Neural progenitor cell (in vitro differentiated cells): ENCODE measurements around the gene DPYD. TPM values are rescaled to one million over a fixed set of nuclear protein-coding genes. Genes with fewer than 3 reads are reported as not detected.

Source experiments
- DNase-seq: peaks from one replicate; pipeline ENCODE4 v3.0.0-alpha.2; 2016; ENCODE audit warnings: low spot score
- H2AFZ ChIP-seq: fragments of 200-600 bp; sonication (generic); replicated peaks from 2 replicates; pipeline ENCODE4 v1.6.1; 2016; ENCODE audit warnings: antibody characterized with exemption
- H3F3A ChIP-seq: fragments of 200-600 bp; sonication (generic); 2 replicates; pipeline ENCODE4 v1.6.1; 2016; ENCODE audit warnings: antibody characterized with exemption, low read depth
- H3K27ac ChIP-seq: fragments of 200-600 bp; sonication (generic); 2 replicates; pipeline ENCODE4 v1.5.1; 2016; ENCODE audit warnings: mild to moderate bottlenecking
- H3K27me3 ChIP-seq: fragments of 200-600 bp; sonication (generic); 2 replicates; pipeline ENCODE4 v1.6.1; 2016; ENCODE audit warnings: mild to moderate bottlenecking, moderate library complexity
- H3K36me3 ChIP-seq: fragments of 200-600 bp; sonication (generic); 2 replicates; pipeline ENCODE4 v1.5.1; 2016
- H3K4me1 ChIP-seq: fragments of 200-600 bp; sonication (generic); 2 replicates; pipeline ENCODE4 v1.6.1; 2016; ENCODE audit warnings: mixed run types
- H3K4me2 ChIP-seq: fragments of 200-600 bp; sonication (generic); 2 replicates; pipeline ENCODE4 v1.6.1; 2016
- H3K4me3 ChIP-seq: fragments of 200-600 bp; sonication (generic); 2 replicates; pipeline ENCODE4 v1.5.1; 2016
- H3K79me2 ChIP-seq: fragments of 200-600 bp; sonication (generic); 2 replicates; pipeline ENCODE4 v1.6.1; 2016; ENCODE audit warnings: low read depth
- H3K9ac ChIP-seq: fragments of 200-600 bp; sonication (generic); 2 replicates; pipeline ENCODE4 v1.6.1; 2016
- H3K9me3 ChIP-seq: fragments of 200-600 bp; sonication (generic); 2 replicates; pipeline ENCODE4 v1.5.1; 2016; ENCODE audit warnings: low read depth
- H4K20me1 ChIP-seq: fragments of 200-600 bp; sonication (generic); 2 replicates; pipeline ENCODE4 v1.6.1; 2016; ENCODE audit warnings: low read depth
- H3K27ac Mint-ChIP-seq: 3 replicates; pipeline ENCODE4 v1.8.0; 2021; ENCODE audit warnings: mixed read lengths
- H3K27me3 Mint-ChIP-seq: 2 replicates; pipeline ENCODE4 v1.8.0; 2022; ENCODE audit warnings: low read depth, mild to moderate bottlenecking, inconsistent platforms, moderate library complexity, mixed read lengths; ENCODE audit not compliant: insufficient read depth
- H3K36me3 Mint-ChIP-seq: 3 replicates; pipeline ENCODE4 v1.8.0; 2021; ENCODE audit warnings: mixed read lengths
- H3K4me1 Mint-ChIP-seq: 3 replicates; pipeline ENCODE4 v1.8.0; 2021; ENCODE audit warnings: mixed read lengths
- H3K4me3 Mint-ChIP-seq: 3 replicates; pipeline ENCODE4 v1.8.0; 2021; ENCODE audit warnings: mild to moderate bottlenecking, moderate library complexity, mixed read lengths
- H3K9me3 Mint-ChIP-seq: 3 replicates; pipeline ENCODE4 v1.8.0; 2020; ENCODE audit warnings: mixed read lengths
- CTCF ChIP-seq: fragments of 200-600 bp; sonication (generic); IDR thresholded peaks from 2 replicates; pipeline ENCODE4 v1.5.1; 2017; ENCODE audit warnings: antibody characterized with exemption, mild to moderate bottlenecking
- EZH2 ChIP-seq: fragments of 200-600 bp; sonication (generic); IDR thresholded peaks from 2 replicates; pipeline ENCODE4 v1.6.1; 2017; ENCODE audit warnings: antibody characterized with exemption, mild to moderate bottlenecking, moderate library complexity
- EZH2phosphoT487 ChIP-seq: fragments of 200-600 bp; sonication (generic); IDR thresholded peaks from 2 replicates; pipeline ENCODE4 v1.6.1; 2017; ENCODE audit warnings: antibody characterized with exemption
- total RNA-seq: library from RNA; depleted of rRNA; stranded (reverse); fragments of >200 nt; gene quantifications from 2 replicates; pipeline ENCODE4 v1.2.3, GENCODE V29; 2015; ENCODE audit warnings: low replicate concordance

Gene DPYD
- total RNA-seq, 1 donor from 2014 or later, result 0.43 TPM

GRCh38 chr1:97926017-97926708 is 5.3 kb upstream of the DPYD start:
- Histone ChIP-seq H3K4me2 (no peak overlapping the region), H4K20me1 (no peaks in the 10 kb centered on the region), H3F3A (peaks cover 8% of the 10 kb centered on the region), H3K4me1 (no peaks in the 10 kb centered on the region), H3K27me3 (no peaks in the 10 kb centered on the region), H3K79me2 (no peaks in the 10 kb centered on the region), H3K27ac (no peak overlapping the region), H3K4me3 (no peak overlapping the region), H3K36me3 (no peaks in the 10 kb centered on the region), H3K9me3 (no peaks in the 10 kb centered on the region), H2AFZ (no peak overlapping the region), H3K9ac (no peak overlapping the region)
- DNase-seq, result no peak
- TF ChIP-seq EZH2 (no peak), CTCF (no peak), EZH2phosphoT487 (no peak)
- no peaks in the 10 kb centered on the region for H3K36me3 Mint-ChIP-seq
- H3K27me3 Mint-ChIP-seq, result peaks cover 2% of the 10 kb centered on the region
- H3K9me3 Mint-ChIP-seq, result no peaks in the 10 kb centered on the region
- H3K4me1 Mint-ChIP-seq, result peaks cover 18% of the 10 kb centered on the region
- H3K4me3 Mint-ChIP-seq, result no peak overlapping the region
- H3K27ac Mint-ChIP-seq, result no peak overlapping the region

- Histone ChIP-seq H2AFZ (no peak overlapping the region), H3K27me3 (peaks cover 6% of the 10 kb centered on the region), H3K36me3 (no peaks in the 10 kb centered on the region), H3F3A (peaks cover 14% of the 10 kb centered on the region), H3K9me3 (no peaks in the 10 kb centered on the region), H3K79me2 (no peaks in the 10 kb centered on the region), H3K9ac (no peak overlapping the region), H3K4me2 (no peak overlapping the region), H3K4me3 (no peak overlapping the region), H3K4me1 (no peaks in the 10 kb centered on the region), H3K27ac (no peak overlapping the region), H4K20me1 (no peaks in the 10 kb centered on the region)
- Mint-ChIP-seq H3K9me3 (no peaks in the 10 kb centered on the region), H3K36me3 (no peaks in the 10 kb centered on the region), H3K4me1 (peaks cover 20% of the 10 kb centered on the region), H3K4me3 (no peak overlapping the region), H3K27ac (no peak overlapping the region), H3K27me3 (peaks cover 4% of the 10 kb centered on the region)
- TF ChIP-seq CTCF (no peak), EZH2 (no peak)
- DNase-seq, result no peak
Observed at GRCh38 chr1:97925151-97925550, 4.3 kb upstream of the DPYD start.

DNA sequence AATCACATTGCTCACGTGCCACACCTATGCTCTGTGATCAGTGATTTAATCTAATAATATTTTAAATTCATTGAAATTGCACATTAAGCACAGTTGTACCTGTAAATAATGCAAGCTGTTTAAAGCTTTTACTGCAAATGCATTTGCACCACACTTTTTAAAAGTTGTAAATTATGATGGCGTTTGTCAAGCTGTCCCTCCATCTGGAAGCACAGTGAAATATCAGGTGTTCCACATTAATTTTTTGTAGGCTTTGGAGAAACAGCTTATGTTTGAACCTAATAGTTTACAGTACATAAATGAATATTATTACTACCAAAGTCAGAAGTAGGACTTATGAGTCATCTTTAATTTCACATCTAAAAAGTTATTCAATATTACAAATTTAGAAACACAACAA is 3.0 kb upstream of the DPYD start:
- no peak overlapping the region for H3K4me3 ChIP-seq
- H3F3A ChIP-seq, result peaks cover 14% of the 10 kb centered on the region
- no peak for DNase-seq
- no peaks in the 10 kb centered on the region for H3K36me3 ChIP-seq
- H3K79me2 ChIP-seq, result no peaks in the 10 kb centered on the region
- no peak overlapping the region for H3K4me3 Mint-ChIP-seq
- H3K9me3 Mint-ChIP-seq, result no peaks in the 10 kb centered on the region
- TF ChIP-seq EZH2 (no peak), EZH2phosphoT487 (no peak), CTCF (no peak)
- H3K9me3 ChIP-seq, result no peaks in the 10 kb centered on the region
- H3K4me1 Mint-ChIP-seq, result peaks cover 23% of the 10 kb centered on the region
- H3K4me1 ChIP-seq, result no peaks in the 10 kb centered on the region
- H4K20me1 ChIP-seq, result no peaks in the 10 kb centered on the region
- peaks cover 4% of the 10 kb centered on the region for H3K27me3 Mint-ChIP-seq
- H3K36me3 Mint-ChIP-seq, result no peaks in the 10 kb centered on the region
- H3K27ac Mint-ChIP-seq, result no peak overlapping the region
- H2AFZ ChIP-seq, result no peak overlapping the region
- H3K4me2 ChIP-seq, result no peak overlapping the region
- H3K9ac ChIP-seq, result no peak overlapping the region
- H3K27me3 ChIP-seq, result peaks cover 19% of the 10 kb centered on the region
- H3K27ac ChIP-seq, result no peak overlapping the region
